ENCODE data around the gene WIPF2.

WIPF2 gene

DNA sequence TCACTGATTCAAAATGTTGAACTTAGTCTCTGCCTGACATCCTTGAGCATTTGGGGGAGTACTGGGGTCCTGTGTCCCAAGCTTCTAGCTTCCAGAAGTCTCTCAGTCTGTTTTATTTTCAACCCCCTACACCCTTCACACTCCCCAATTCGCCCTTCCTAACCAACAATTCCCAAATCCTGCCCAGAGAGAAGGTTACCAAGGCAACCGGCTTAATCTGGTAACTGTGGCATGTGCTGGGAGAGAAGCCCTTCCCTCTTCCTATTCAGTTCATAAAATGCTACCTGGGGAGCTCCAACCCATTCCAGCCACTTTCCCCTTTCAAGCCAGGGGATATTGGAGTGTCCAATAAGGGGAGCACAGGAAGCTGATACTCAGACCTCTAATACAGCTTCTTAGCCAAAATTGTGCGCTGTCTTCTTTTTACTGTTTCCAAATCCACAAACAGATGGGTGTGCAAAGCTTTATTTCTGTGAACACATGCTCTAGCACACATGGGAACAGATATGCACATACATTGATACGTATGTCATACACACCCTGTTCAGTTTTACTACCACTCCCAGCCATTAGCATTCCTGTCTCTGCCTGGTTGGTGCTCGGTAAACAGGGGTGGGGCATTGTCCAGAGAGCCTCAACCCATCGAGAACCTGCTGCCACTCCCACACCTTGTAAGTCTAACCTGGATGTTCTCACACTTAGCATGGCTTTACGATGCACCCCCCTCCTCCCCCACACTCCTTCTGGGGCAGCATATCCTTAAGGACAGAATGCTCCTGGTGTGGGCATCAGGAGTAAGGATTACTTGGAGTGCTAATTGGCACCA is 43.0 kb upstream of the WIPF2 start:
- H4K20me1 ChIP-seq (ENCODE audit: low read depth, low read length) = no peaks in the 10 kb centered on the region
- peak overlapping the region; percentile 35 for H3K4me2 ChIP-seq (ENCODE audit: low read depth, low read length, poor library complexity, severe bottlenecking)
- no peak overlapping the region for H3K4me3 ChIP-seq (ENCODE audit: insufficient read depth, low read length, poor library complexity, severe bottlenecking)
- H3K9me2 ChIP-seq (replicated peaks; ENCODE audit: insufficient read depth, low read length) = no peaks in the 10 kb centered on the region
- H3K9ac ChIP-seq (ENCODE audit: low read length) = no peak overlapping the region
- H3K27me3 ChIP-seq (ENCODE audit: low read length) = no peaks in the 10 kb centered on the region
- H3K36me3 ChIP-seq (ENCODE audit: low read length) = peaks cover 3% of the 10 kb centered on the region; the same call in 1 of the 2 replicates
- H2AFZ ChIP-seq (ENCODE audit: low read depth, low read length, severe bottlenecking) = no peak overlapping the region
- no peaks in the 10 kb centered on the region for H3K9me3 ChIP-seq (ENCODE audit: insufficient read depth, low read length)
- H3K27ac ChIP-seq (ENCODE audit: low read depth, low read length) = no peak overlapping the region
- no peak for TF ChIP-seq EZH2phosphoT487 (conservative IDR thresholded peaks at IDR 0.05; ENCODE audit: low read length)
- TF ChIP-seq, protein P1, sequence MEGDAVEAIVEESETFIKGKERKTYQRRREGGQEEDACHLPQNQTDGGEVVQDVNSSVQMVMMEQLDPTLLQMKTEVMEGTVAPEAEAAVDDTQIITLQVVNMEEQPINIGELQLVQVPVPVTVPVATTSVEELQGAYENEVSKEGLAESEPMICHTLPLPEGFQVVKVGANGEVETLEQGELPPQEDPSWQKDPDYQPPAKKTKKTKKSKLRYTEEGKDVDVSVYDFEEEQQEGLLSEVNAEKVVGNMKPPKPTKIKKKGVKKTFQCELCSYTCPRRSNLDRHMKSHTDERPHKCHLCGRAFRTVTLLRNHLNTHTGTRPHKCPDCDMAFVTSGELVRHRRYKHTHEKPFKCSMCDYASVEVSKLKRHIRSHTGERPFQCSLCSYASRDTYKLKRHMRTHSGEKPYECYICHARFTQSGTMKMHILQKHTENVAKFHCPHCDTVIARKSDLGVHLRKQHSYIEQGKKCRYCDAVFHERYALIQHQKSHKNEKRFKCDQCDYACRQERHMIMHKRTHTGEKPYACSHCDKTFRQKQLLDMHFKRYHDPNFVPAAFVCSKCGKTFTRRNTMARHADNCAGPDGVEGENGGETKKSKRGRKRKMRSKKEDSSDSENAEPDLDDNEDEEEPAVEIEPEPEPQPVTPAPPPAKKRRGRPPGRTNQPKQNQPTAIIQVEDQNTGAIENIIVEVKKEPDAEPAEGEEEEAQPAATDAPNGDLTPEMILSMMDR (IDR thresholded peaks at IDR 0.05; ENCODE audit: insufficient read depth, low read length, poor library complexity, severe bottlenecking) = no peak
- H3K79me2 ChIP-seq (ENCODE audit: insufficient read depth, low read length) = no peaks in the 10 kb centered on the region
- H3F3A ChIP-seq (ENCODE audit: insufficient read depth) = no peaks in the 10 kb centered on the region

DNA sequence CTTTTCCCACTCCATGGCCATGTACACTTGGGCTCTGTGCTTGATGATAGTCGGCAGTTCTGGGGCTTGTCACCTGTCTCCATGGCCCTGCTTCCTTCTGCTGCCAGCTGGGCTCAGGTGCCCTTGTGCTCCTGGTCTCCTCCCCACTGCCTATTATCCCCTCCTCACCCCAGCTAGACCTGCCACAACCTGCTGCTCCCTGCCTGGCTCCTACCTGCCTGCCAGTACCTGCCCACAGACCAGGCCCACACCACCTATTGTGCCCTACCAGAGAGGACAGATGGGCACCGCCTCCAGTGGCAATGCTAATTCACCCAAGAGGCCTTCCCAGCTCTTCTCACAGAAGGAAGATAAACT is 42.4 kb upstream of the WIPF2 start:
- Histone ChIP-seq H3K27ac (ENCODE audit: low read depth, low read length) (no peak overlapping the region), H3K9me3 (ENCODE audit: insufficient read depth, low read length) (no peaks in the 10 kb centered on the region), H3K9me2 (replicated peaks; ENCODE audit: insufficient read depth, low read length) (no peaks in the 10 kb centered on the region), H3K9ac (ENCODE audit: low read length) (peak overlapping the region; percentile 34), H3K27me3 (ENCODE audit: low read length) (no peaks in the 10 kb centered on the region), H3K79me2 (ENCODE audit: insufficient read depth, low read length) (no peaks in the 10 kb centered on the region), H3F3A (ENCODE audit: insufficient read depth) (no peaks in the 10 kb centered on the region), H3K4me3 (ENCODE audit: insufficient read depth, low read length, poor library complexity, severe bottlenecking) (no peak overlapping the region), H2AFZ (ENCODE audit: low read depth, low read length, severe bottlenecking) (no peak overlapping the region), H3K36me3 (ENCODE audit: low read length) (peaks cover 3% of the 10 kb centered on the region; the same call in 1 of the 2 replicates), H3K4me2 (ENCODE audit: low read depth, low read length, poor library complexity, severe bottlenecking) (peak overlapping the region; percentile 35), H4K20me1 (ENCODE audit: low read depth, low read length) (no peaks in the 10 kb centered on the region)
- TF ChIP-seq EZH2phosphoT487 (conservative IDR thresholded peaks at IDR 0.05; ENCODE audit: low read length) = no peak
- TF ChIP-seq, protein P1 (IDR thresholded peaks at IDR 0.05; ENCODE audit: insufficient read depth, low read length, poor library complexity, severe bottlenecking) = no peak

DNA sequence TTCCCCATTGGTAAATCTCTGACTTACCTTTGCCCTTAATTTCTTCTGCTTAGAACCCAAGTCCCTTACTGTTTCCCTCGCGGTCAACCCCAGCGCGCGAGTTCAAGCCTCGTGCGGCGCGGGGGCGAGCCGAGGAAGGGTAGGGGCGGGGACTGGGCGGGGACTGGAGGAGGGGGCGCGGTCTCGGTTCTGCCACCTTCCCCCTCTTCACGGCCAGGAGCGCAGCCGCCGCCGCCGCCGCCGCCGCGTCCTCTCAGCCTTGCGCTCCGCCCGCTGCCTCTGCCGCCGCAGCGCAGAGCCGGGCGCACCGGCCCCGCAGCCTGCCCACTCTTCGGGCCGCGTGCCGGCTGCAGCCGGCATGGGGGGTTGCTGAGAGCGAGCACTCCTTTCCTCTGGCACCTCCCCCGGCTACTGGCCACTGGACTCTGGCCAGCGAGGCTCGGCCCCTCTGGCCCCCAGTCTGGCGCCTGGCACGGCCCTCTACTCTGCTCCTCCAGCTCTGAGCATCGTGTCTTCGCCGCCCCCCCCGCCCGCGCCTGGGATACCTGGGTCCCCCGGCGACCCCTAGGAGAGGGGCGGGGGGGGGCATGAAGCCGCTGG is 41.7 kb upstream of the WIPF2 start, which contains the start of gene RAPGEFL1:
TSS of gene RAPGEFL1 (plus strand) at position 196 of the 600 bp plus-strand sequence. CDS start at position 588, 392 bp downstream.
- Histone ChIP-seq H3K27me3 (ENCODE audit: low read length) (no peaks in the 10 kb centered on the region), H2AFZ (ENCODE audit: low read depth, low read length, severe bottlenecking) (no peak within 1 kb of the TSS), H3K4me3 (ENCODE audit: insufficient read depth, low read length, poor library complexity, severe bottlenecking) (peak within 1 kb of the TSS; percentile 28), H3K9ac (ENCODE audit: low read length) (peak within 1 kb of the TSS; percentile 34), H3K9me2 (replicated peaks; ENCODE audit: insufficient read depth, low read length) (no peaks in the 10 kb centered on the region), H3K36me3 (ENCODE audit: low read length) (peaks cover 3% of the 10 kb centered on the region; the same call in 1 of the 2 replicates), H4K20me1 (ENCODE audit: low read depth, low read length) (no peaks in the 10 kb centered on the region), H3K27ac (ENCODE audit: low read depth, low read length) (no peak within 1 kb of the TSS), H3F3A (ENCODE audit: insufficient read depth) (no peaks in the 10 kb centered on the region), H3K9me3 (ENCODE audit: insufficient read depth, low read length) (no peaks in the 10 kb centered on the region), H3K79me2 (ENCODE audit: insufficient read depth, low read length) (no peaks in the 10 kb centered on the region), H3K4me2 (ENCODE audit: low read depth, low read length, poor library complexity, severe bottlenecking) (peak within 1 kb of the TSS; percentile 47)
- TF ChIP-seq EZH2phosphoT487 (conservative IDR thresholded peaks at IDR 0.05; ENCODE audit: low read length) = no peak
- TF ChIP-seq, protein P1 (IDR thresholded peaks at IDR 0.05; ENCODE audit: insufficient read depth, low read length, poor library complexity, severe bottlenecking) = no peak
